IMR-90 (cell line): Measurements from ENCODE around the gene AOPEP. TPM values are rescaled to one million over a fixed set of nuclear protein-coding genes. Genes with fewer than 3 reads are reported as not detected.

Source experiments
- ATAC-seq: fragments of 200-7000 bp; cut with Tn5 transposase; 2 replicates; pipeline ENCODE4 v1.9.1; 2020; ENCODE audit warnings: low read depth, mild to moderate bottlenecking, moderate library complexity
- BruUV-seq: library from RNA; stranded (reverse); fragments of 400-500 nt; replicated peaks from 2 replicates; lab custom pipeline; 2021; lab: Mats Ljungman, UMichigan
- CTCF ChIA-PET: fragments of 300-600 bp; formaldehyde crosslinking; extraction: SDS; loops from one replicate; lab custom pipeline; 2021; ENCODE audit warnings: antibody characterized with exemption; lab: Yijun Ruan, JAX
- POLR2A ChIA-PET: fragments of 300-600 bp; sonication (Branson Sonifier 250); formaldehyde crosslinking; loops from one replicate; lab custom pipeline; 2022; ENCODE audit warnings: antibody characterized with exemption; ENCODE audit not compliant: unreplicated experiment; lab: Charles Lee
- DNase-seq: peaks from one replicate; pipeline ENCODE4 v3.0.0; 2013
- H2AFZ ChIP-seq: replicated peaks from 2 replicates; pipeline ENCODE3; 2013; ENCODE audit warnings: low read length, mild to moderate bottlenecking; ENCODE audit not compliant: poor library complexity
- H2AK5ac ChIP-seq: 2 replicates; pipeline ENCODE4 v1.6.1; 2013; ENCODE audit warnings: low read depth, low read length, inconsistent platforms
- H2AK9ac ChIP-seq: replicated peaks from 2 replicates; pipeline ENCODE3; 2013; ENCODE audit warnings: mild to moderate bottlenecking, low read depth, low read length, moderate library complexity; ENCODE audit not compliant: poor library complexity
- H2BK120ac ChIP-seq: 2 replicates; pipeline ENCODE4 v1.6.1; 2013; ENCODE audit warnings: low read depth, low read length, inconsistent platforms
- H2BK15ac ChIP-seq: 3 replicates; pipeline ENCODE4 v1.6.1; 2013; ENCODE audit warnings: low read depth, low read length, inconsistent platforms
- H2BK20ac ChIP-seq: 2 replicates; pipeline ENCODE4 v1.6.1; 2013; ENCODE audit warnings: low read depth, mild to moderate bottlenecking, inconsistent platforms, low read length, moderate library complexity
- H2BK5ac ChIP-seq: 2 replicates; pipeline ENCODE4 v1.6.1; 2013; ENCODE audit warnings: mild to moderate bottlenecking, low read depth, low read length, inconsistent platforms; ENCODE audit not compliant: poor library complexity, severe bottlenecking
- H3K14ac ChIP-seq: replicated peaks from 2 replicates; pipeline ENCODE4 v1.6.1; 2013; ENCODE audit warnings: low read depth, low read length, inconsistent platforms
- H3K18ac ChIP-seq: 2 replicates; pipeline ENCODE4 v1.6.1; 2013; ENCODE audit warnings: low read depth, low read length, control low read depth
- H3K23ac ChIP-seq: 2 replicates; pipeline ENCODE4 v1.6.1; 2013; ENCODE audit warnings: low read depth, low read length, inconsistent platforms
- H3K27ac ChIP-seq: 2 replicates; pipeline ENCODE4 v1.5.1; 2013; ENCODE audit warnings: mild to moderate bottlenecking, control low read depth, low read length; ENCODE audit not compliant: insufficient read depth
- H3K27me3 ChIP-seq: 2 replicates; pipeline ENCODE4 v1.6.1; 2013; ENCODE audit warnings: low read length; ENCODE audit not compliant: control insufficient read depth, insufficient read depth
- H3K36me3 ChIP-seq: 2 replicates; pipeline ENCODE4 v1.6.1; 2013; ENCODE audit warnings: low read length, mixed read lengths; ENCODE audit not compliant: control insufficient read depth, insufficient read depth
- H3K4ac ChIP-seq: 2 replicates; pipeline ENCODE4 v1.6.1; 2013; ENCODE audit warnings: low read depth, low read length, inconsistent platforms
- H3K4me1 ChIP-seq: 2 replicates; pipeline ENCODE4 v1.6.1; 2013; ENCODE audit warnings: low read length, mixed read lengths; ENCODE audit not compliant: control insufficient read depth, insufficient read depth
- H3K4me2 ChIP-seq: 2 replicates; pipeline ENCODE4 v1.6.1; 2013; ENCODE audit warnings: low read depth, mild to moderate bottlenecking, control low read depth, low read length, moderate library complexity
- H3K4me3 ChIP-seq: 2 replicates; pipeline ENCODE4 v1.5.1; 2013; ENCODE audit warnings: low read depth, mild to moderate bottlenecking, control low read depth, low read length, moderate library complexity; ENCODE audit not compliant: insufficient read depth
- H3K56ac ChIP-seq: 2 replicates; pipeline ENCODE4 v1.6.1; 2013; ENCODE audit warnings: low read length, inconsistent platforms; ENCODE audit not compliant: insufficient read depth; ENCODE audit errors: extremely low read depth
- H3K79me1 ChIP-seq, 2 experiments: 2 replicates each; pipeline ENCODE4 v1.6.1; 2013; ENCODE audit warnings: low read length in 2 of 2, inconsistent platforms in 1 of 2, low read depth in 1 of 2
- H3K9ac ChIP-seq: 2 replicates; pipeline ENCODE4 v1.6.1; 2013; ENCODE audit warnings: low read depth, low read length, control low read depth
- H3K9me1 ChIP-seq: 2 replicates; pipeline ENCODE4 v1.6.1; 2013; ENCODE audit warnings: low read length, inconsistent platforms; ENCODE audit not compliant: insufficient read depth
- H3K9me3 ChIP-seq: 2 replicates; pipeline ENCODE4 v1.6.1; 2013; ENCODE audit warnings: low read length; ENCODE audit not compliant: control insufficient read depth, insufficient read depth
- H4K20me1 ChIP-seq: 2 replicates; pipeline ENCODE4 v1.6.1; 2013; ENCODE audit warnings: low read length, inconsistent platforms; ENCODE audit not compliant: insufficient read depth
- H4K5ac ChIP-seq: 2 replicates; pipeline ENCODE4 v1.6.1; 2013; ENCODE audit warnings: mild to moderate bottlenecking, low read depth, low read length, control low read depth
- H4K8ac ChIP-seq, 2 experiments: 2 replicates each; pipeline ENCODE4 v1.6.1; 2013; ENCODE audit warnings: low read depth in 2 of 2, low read length in 2 of 2, control low read depth in 1 of 2, inconsistent platforms in 1 of 2
- H4K91ac ChIP-seq: 2 replicates; pipeline ENCODE4 v1.6.1; 2013; ENCODE audit warnings: low read depth, low read length, inconsistent platforms; ENCODE audit not compliant: insufficient read depth
- FOS ChIP-seq: fragments of 150-350 bp; IDR thresholded peaks from 2 replicates; pipeline ENCODE4 v1.6.1; 2016; ENCODE audit warnings: low read depth, low read length
- MAFK ChIP-seq: IDR thresholded peaks from 2 replicates; pipeline ENCODE4 v1.6.1; 2012; ENCODE audit warnings: low read depth, low read length, improper control_type of control experiment
- MXI1 ChIP-seq: IDR thresholded peaks from 2 replicates; pipeline ENCODE4 v1.6.1; 2012; ENCODE audit warnings: low read depth, mild to moderate bottlenecking, low read length, moderate library complexity, borderline replicate concordance
- USF2 ChIP-seq: fragments of 150-350 bp; IDR thresholded peaks from 2 replicates; pipeline ENCODE4 v1.6.1; 2017; ENCODE audit warnings: mild to moderate bottlenecking, antibody characterized with exemption, low read length, low read depth
- WGBS, 2 experiments: methylation state at CpG; one replicate each; pipeline versions ENCODE4 v1.1.5 to v1.1.7; 2013; ENCODE audit warnings: missing lambda C conversion rate in 2 of 2; ENCODE audit not compliant: insufficient read length in 1 of 2; ENCODE audit errors: extremely low coverage in 2 of 2; 5-methylcytosine and 5-hydroxymethylcytosine counted together
- dilution Hi-C: fragments of 300-500 bp; cut with HindIII; formaldehyde crosslinking; loops from one replicate; pipeline ENCODE4 v1.14.3; 2018; ENCODE audit warnings: low sequenced_read_pairs; ENCODE audit not compliant: unreplicated experiment
- in situ Hi-C: fragments of 300-500 bp; cut with MboI; formaldehyde crosslinking; loops from 3 replicates; pipeline ENCODE4 v1.14.3; 2019; ENCODE audit warnings: low sequenced_read_pairs, inconsistent platforms, mixed read lengths
- intact Hi-C: fragments of 100-400 bp; cut with micrococcal nuclease; formaldehyde crosslinking; loops from 2 replicates; pipeline ENCODE4 v1.10.0; 2022
- polyA plus RNA-seq, 3 experiments: library from polyadenylated mRNA; depleted of rRNA; stranded (reverse); fragments of >200 nt; gene quantifications; 2 replicates each; pipeline ENCODE4 v1.2.3, GENCODE V29; 2012; ENCODE audit warnings: low replicate concordance in 1 of 3
- total RNA-seq: library from RNA; depleted of rRNA; stranded (reverse); fragments of >200 nt; gene quantifications from 2 replicates; pipeline ENCODE4 v1.2.3, GENCODE V29; 2012

The AOPEP gene
- total and polyA plus RNA-seq, 2 of the 4 experiments (the other 2 are of a cell fraction), result 34.9 to 38.7 TPM

GRCh38 chr9:94802793-94803192, 76.3 kb downstream of the AOPEP start:
- H3K4ac ChIP-seq, result no peak overlapping the region
- POLR2A ChIA-PET, result no interaction called here
- TF ChIP-seq MAFK, result no peak
- TF ChIP-seq USF2, result no peak
- 0 out of 2 replicates have a peak, but pooled peaks have one; percentile 42 for TF ChIP-seq FOS
- TF ChIP-seq MXI1, result no peak
- H3K27ac ChIP-seq, result no peak overlapping the region
- peaks cover 19% of the 10 kb centered on the region for H3K4me1 ChIP-seq
- CTCF ChIA-PET, result no interaction called here
- no peak overlapping the region for H4K8ac ChIP-seq
- H3K18ac ChIP-seq, result peak overlapping the region; percentile 54; the same call in 1 of the 2 replicates
- no peaks in the 10 kb centered on the region; the same call in 1 of the 2 replicates for H4K20me1 ChIP-seq
- no peak overlapping the region for H2BK5ac ChIP-seq
- H2AK5ac ChIP-seq, result no peak overlapping the region
- H3K4me3 ChIP-seq, result no peak overlapping the region
- no peak overlapping the region for H2AFZ ChIP-seq
- no peak overlapping the region for H3K14ac ChIP-seq
- H3K36me3 ChIP-seq, result peaks cover 6% of the 10 kb centered on the region; the same call in 1 of the 2 replicates
- in situ Hi-C loops, result no loop called here
- peaks cover 8% of the 10 kb centered on the region for H3K27me3 ChIP-seq
- no peak overlapping the region for H3K9ac ChIP-seq
- H3K9me1 ChIP-seq, result peaks cover 12% of the 10 kb centered on the region; the same call in 1 of the 2 replicates
- 17% methylated on average over 1 of the region's 3 CpGs; no CpG with 5 or more reads in 1 of the 2 experiments for WGBS, 2 experiments
- no peak overlapping the region for H4K5ac ChIP-seq
- ATAC-seq, result peak; percentile 33
- intact Hi-C loops, result loop anchor here (5.0 kb wide), 1 partner anchor 205 kb away; no protein-coding TSS in a partner anchor
- H2BK20ac ChIP-seq, result no peak overlapping the region
- no peaks in the 10 kb centered on the region for H3K9me3 ChIP-seq
- H2BK120ac ChIP-seq, result no peak overlapping the region
- H2BK15ac ChIP-seq, result no peak overlapping the region
- H3K4me2 ChIP-seq, result no peak overlapping the region; the same call in 1 of the 2 replicates
- dilution Hi-C loops, result no loop called here
- no peak overlapping the region for H2AK9ac ChIP-seq
- DNase-seq, result peak; percentile 76
- peaks cover 4 to 11% of the 10 kb centered on the region in 2 experiments; a peak in 3 of 4 replicates for H3K79me1 ChIP-seq
- H4K91ac ChIP-seq, result no peak overlapping the region
- H3K56ac ChIP-seq, result no peak overlapping the region
- no TSS peak for BruUV-seq
- no peak overlapping the region for H3K23ac ChIP-seq
